AG04449 (cell line): ENCODE measurements around the gene DNM3.
A peak's percentile ranks its signal among the peaks of the same experiment; 100 is the strongest.

Source experiments
- CTCF ChIA-PET: fragments of 350-600 bp; formaldehyde crosslinking; extraction: SDS; loops from one replicate; lab custom pipeline; 2021; ENCODE audit warnings: antibody characterized with exemption; lab: Yijun Ruan, JAX
- POLR2A ChIA-PET: fragments of 400-600, 350-600 bp; formaldehyde crosslinking; extraction: SDS; loops from one replicate; lab custom pipeline; 2020; ENCODE audit warnings: antibody characterized with exemption, inconsistent platforms; lab: Yijun Ruan, JAX
- DNase-seq: peaks from one replicate; pipeline ENCODE4 v3.0.0-alpha.2; 2010; ENCODE audit warnings: low read depth, low spot score
- H3K4me3 ChIP-seq: 2 replicates; pipeline ENCODE4 v1.5.1; 2011; ENCODE audit warnings: low read depth, mild to moderate bottlenecking, control low read depth, low read length
- CTCF ChIP-seq: IDR thresholded peaks from one replicate; pipeline ENCODE4 v1.5.1; 2011; ENCODE audit warnings: mild to moderate bottlenecking, moderate library complexity, low read length, control low read depth, inconsistent platforms; ENCODE audit not compliant: insufficient read depth; ENCODE audit errors: missing control alignments

DNM3 gene

DNA sequence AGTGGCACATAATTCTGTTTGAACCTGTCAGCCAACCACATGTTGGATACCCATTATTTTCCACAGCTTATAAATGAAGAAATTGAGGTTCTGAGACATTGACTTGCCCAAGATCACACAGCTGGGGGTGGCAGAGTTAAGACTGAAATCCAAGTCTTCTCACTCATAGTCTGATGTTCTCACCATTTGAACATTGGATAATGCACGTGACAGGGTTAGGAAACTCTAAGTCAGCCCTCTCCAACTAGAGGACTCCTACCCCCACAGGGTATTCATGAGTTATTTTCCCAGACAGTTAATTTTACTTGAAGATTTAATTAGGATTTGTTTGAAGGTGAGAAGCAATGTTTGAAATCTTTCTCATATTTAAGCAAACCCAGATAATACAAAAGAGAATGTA is 541.1 kb downstream of the DNM3 start:
- ChIA-PET POLR2A (interaction anchor here (0.8 to 1.0 kb wide), 2 partner anchors 23 to 60 kb away, joined by 3 to 4 read pairs; no protein-coding TSS in a partner anchor), CTCF (interaction anchor here (0.9 to 1.4 kb wide), 3 partner anchors 12 to 95 kb away, joined by 3 to 5 read pairs (median 3); no protein-coding TSS in a partner anchor)
- no peak for DNase-seq
- H3K4me3 ChIP-seq, result no peak overlapping the region
- TF ChIP-seq CTCF, result no peak

DNA sequence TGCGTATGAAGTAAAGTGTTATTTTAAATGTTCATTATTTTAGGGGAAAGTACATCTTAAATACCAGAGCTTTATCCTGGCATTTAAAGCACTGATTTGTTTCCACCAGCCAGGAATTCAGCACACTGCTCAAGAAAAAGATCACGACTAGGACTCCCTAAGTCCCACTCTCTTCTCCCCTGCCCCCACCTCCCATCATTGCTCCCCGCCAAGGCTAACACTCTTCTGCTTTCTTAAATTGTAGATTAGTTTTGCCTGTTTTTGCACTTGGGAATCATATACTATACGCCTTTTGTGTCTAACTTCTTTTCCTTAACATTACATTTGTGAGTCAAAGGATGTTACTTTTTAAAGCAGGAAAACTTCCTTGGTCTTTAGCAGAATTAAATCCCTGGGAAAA is 541.7 kb downstream of the DNM3 start:
- ChIA-PET POLR2A (interaction anchor here (1.0 to 1.3 kb wide), 2 partner anchors 114 to 238 kb away, joined by 3 to 5 read pairs; no protein-coding TSS in a partner anchor), CTCF (interaction anchor here (0.9 to 1.4 kb wide), 3 partner anchors 23 to 96 kb away, joined by 3 to 4 read pairs (median 3); no protein-coding TSS in a partner anchor)
- no peak for DNase-seq
- no peak overlapping the region for H3K4me3 ChIP-seq
- no peak for TF ChIP-seq CTCF

- CTCF ChIA-PET, result interaction anchor here (1.4 to 1.9 kb wide), 2 partner anchors 16 to 24 kb away, joined by 4 to 14 read pairs; no protein-coding TSS in a partner anchor
- peak; percentile 54 for DNase-seq
- H3K4me3 ChIP-seq, result no peak overlapping the region
- POLR2A ChIA-PET, result interaction anchor here (1.0 to 1.4 kb wide), 3 partner anchors 25 to 238 kb away, joined by 3 to 5 read pairs (median 5); no protein-coding TSS in a partner anchor
- no peak for TF ChIP-seq CTCF
These were observed 542.2 kb downstream of the DNM3 start for GRCh38 chr1:172383536-172383935.

DNA sequence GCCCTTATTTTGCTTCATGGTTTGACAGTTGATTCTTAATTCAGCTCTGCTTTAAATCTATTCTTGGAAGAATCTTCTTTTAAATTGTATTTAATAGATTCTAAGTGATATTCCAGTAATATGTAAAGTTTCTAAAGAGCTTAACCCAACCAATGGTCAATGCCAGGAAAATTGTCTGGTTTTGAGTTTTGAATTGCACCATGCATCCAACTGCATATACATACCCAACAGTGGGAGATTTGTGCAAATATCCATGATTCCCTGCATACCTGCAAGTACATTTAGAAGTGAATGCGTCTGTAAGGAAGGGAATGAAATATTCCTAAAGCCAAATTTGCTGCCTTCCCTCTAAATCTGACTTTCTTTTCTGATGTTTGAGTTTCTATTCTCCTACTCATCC is 543.4 kb downstream of the DNM3 start:
- ChIA-PET CTCF (interaction anchor here (0.9 to 1.9 kb wide), 4 partner anchors 8 to 25 kb away, joined by 3 to 14 read pairs (median 4); no protein-coding TSS in a partner anchor), POLR2A (interaction anchor here (1.2 to 1.4 kb wide), 3 partner anchors 10 to 115 kb away, joined by 3 to 5 read pairs (median 5); no protein-coding TSS in a partner anchor)
- DNase-seq, result no peak
- H3K4me3 ChIP-seq, result no peak overlapping the region
- TF ChIP-seq CTCF, result no peak

DNA sequence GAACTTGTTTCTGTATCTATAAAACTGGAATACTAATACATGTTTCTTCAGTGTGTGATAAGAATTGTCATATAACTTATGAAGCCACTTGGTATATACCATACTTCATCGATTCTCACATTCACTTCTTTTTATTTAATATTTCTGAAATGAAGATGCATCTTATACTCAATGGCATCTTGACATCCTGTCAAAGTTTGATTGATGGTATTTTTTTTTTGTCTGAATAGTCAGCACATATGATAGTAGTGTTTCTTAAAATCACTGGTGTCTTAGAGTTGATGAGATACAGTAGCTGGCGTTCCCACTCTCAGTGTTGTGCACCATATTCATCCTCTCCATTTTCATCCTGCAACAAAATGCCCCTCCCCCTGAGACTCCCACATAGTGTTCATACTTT is 544.7 kb downstream of the DNM3 start:
- CTCF ChIA-PET, result interaction anchor here (0.9 kb wide), 1 partner anchor 13 kb away, joined by 3 read pairs; no protein-coding TSS in a partner anchor
- POLR2A ChIA-PET, result no interaction called here
- no peak for DNase-seq
- TF ChIP-seq CTCF, result no peak
- H3K4me3 ChIP-seq, result no peak overlapping the region

DNA sequence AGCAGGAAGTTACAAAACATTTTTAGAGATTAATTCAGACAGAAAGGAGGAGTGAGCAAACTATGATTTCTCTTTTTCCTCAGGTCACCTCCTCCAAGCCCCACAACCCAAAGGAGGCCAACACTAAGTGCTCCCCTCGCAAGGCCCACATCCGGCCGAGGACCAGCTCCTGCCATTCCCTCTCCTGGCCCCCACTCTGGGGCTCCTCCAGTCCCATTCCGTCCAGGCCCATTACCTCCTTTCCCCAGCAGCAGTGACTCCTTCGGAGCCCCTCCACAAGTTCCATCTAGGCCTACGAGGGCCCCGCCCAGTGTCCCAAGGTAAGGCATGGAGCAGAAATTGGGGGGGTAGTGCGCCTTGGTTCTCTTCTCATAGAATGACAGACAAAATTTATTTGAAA is 547.2 kb downstream of the DNM3 start:
- no peak for TF ChIP-seq CTCF
- ChIA-PET CTCF (interaction anchor here (1.2 kb wide), 1 partner anchor 298 kb away, joined by 3 read pairs; no protein-coding TSS in a partner anchor), POLR2A (no interaction called here)
- no peak overlapping the region for H3K4me3 ChIP-seq
- DNase-seq, result no peak
